Measurements from ENCODE around the gene HELZ. TPM values are rescaled to one million over a fixed set of nuclear protein-coding genes. Genes with fewer than 3 reads are reported as not detected.

The HELZ gene
- total RNA-seq, 1 donor from 2014 or later: 86.6 TPM

GRCh38 chr17:67138392-67138791, 106.6 kb downstream of the HELZ start:
- H3K27ac Mint-ChIP-seq: no peak overlapping the region
- H3K4me3 Mint-ChIP-seq: no peak overlapping the region
- H3K4me1 Mint-ChIP-seq: peaks cover 3% of the 10 kb centered on the region
- peaks cover 6% of the 10 kb centered on the region for H3K9me3 Mint-ChIP-seq
- no peaks in the 10 kb centered on the region for H3K27me3 Mint-ChIP-seq (ENCODE audit: low read depth)
- DNase-seq (ENCODE audit: low spot score in 2 of 2, unreplicated experiment in 2 of 2): no peak
- H3K36me3 Mint-ChIP-seq: peaks cover 34% of the 10 kb centered on the region
- TF ChIP-seq CTCF (IDR thresholded peaks at IDR 0.05; ENCODE audit: unreplicated experiment): no peak

GRCh38 chr17:67137860-67138259, 107.1 kb downstream of the HELZ start:
- Mint-ChIP-seq H3K27me3 (ENCODE audit: low read depth) (no peaks in the 10 kb centered on the region), H3K9me3 (peaks cover 6% of the 10 kb centered on the region), H3K27ac (no peak overlapping the region), H3K4me1 (peaks cover 3% of the 10 kb centered on the region), H3K4me3 (no peak overlapping the region), H3K36me3 (peaks cover 32% of the 10 kb centered on the region)
- TF ChIP-seq CTCF (IDR thresholded peaks at IDR 0.05; ENCODE audit: unreplicated experiment): no peak
- no peak for DNase-seq (ENCODE audit: low spot score in 2 of 2, unreplicated experiment in 2 of 2)

- Mint-ChIP-seq H3K4me3 (no peak overlapping the region), H3K27ac (no peak overlapping the region), H3K4me1 (peaks cover 3% of the 10 kb centered on the region), H3K9me3 (peaks cover 1% of the 10 kb centered on the region), H3K36me3 (peaks cover 28% of the 10 kb centered on the region), H3K27me3 (ENCODE audit: low read depth) (no peaks in the 10 kb centered on the region)
- TF ChIP-seq CTCF (IDR thresholded peaks at IDR 0.05; ENCODE audit: unreplicated experiment): no peak
- DNase-seq (ENCODE audit: low spot score in 2 of 2, unreplicated experiment in 2 of 2): no peak
These were observed 108.0 kb downstream of the HELZ start for GRCh38 chr17:67137026-67137370.

- Mint-ChIP-seq H3K36me3 (peaks cover 27% of the 10 kb centered on the region), H3K27ac (no peak overlapping the region), H3K27me3 (ENCODE audit: low read depth) (no peaks in the 10 kb centered on the region), H3K4me1 (peaks cover 3% of the 10 kb centered on the region), H3K4me3 (no peak overlapping the region), H3K9me3 (no peaks in the 10 kb centered on the region)
- TF ChIP-seq CTCF (IDR thresholded peaks at IDR 0.05; ENCODE audit: unreplicated experiment): no peak
- no peak for DNase-seq (ENCODE audit: low spot score in 2 of 2, unreplicated experiment in 2 of 2)
These were observed 108.6 kb downstream of the HELZ start for GRCh38 chr17:67136191-67137025.

GRCh38 chr17:67133161-67133560, 111.8 kb downstream of the HELZ start:
- Mint-ChIP-seq H3K4me1 (no peaks in the 10 kb centered on the region), H3K9me3 (no peaks in the 10 kb centered on the region), H3K27ac (no peak overlapping the region), H3K27me3 (ENCODE audit: low read depth) (no peaks in the 10 kb centered on the region), H3K36me3 (peaks cover 24% of the 10 kb centered on the region), H3K4me3 (no peak overlapping the region)
- DNase-seq (ENCODE audit: low spot score in 2 of 2, unreplicated experiment in 2 of 2): no peak
- no peak for TF ChIP-seq CTCF (IDR thresholded peaks at IDR 0.05; ENCODE audit: unreplicated experiment)
